IPS DF 4.7 (cell line): ENCODE data around the gene TLE3.
"Not testable (repeated sequence)": the region's sequence is repeated elsewhere in the genome, so short reads cannot be mapped to it uniquely, and the experiment has no call there.

ENCODE experiments used
- DNase-seq: peaks from one replicate; pipeline ENCODE4 v3.0.0-alpha.2; 2013; ENCODE audit warnings: low spot score; ENCODE audit errors: extremely low read depth

TLE3 gene

GRCh38 chr15:70097321-70098152, at the start of gene TLE3:
Gene TLE3 (minus strand): TSS chr15:70097917. CDS start chr15:70096798, 1,119 bp downstream.
- DNase-seq = peak; percentile 84

GRCh38 chr15:70147178-70147760, 49.6 kb upstream of the TLE3 start:
- no peak for DNase-seq

GRCh38 chr15:70146771-70147170, 49.1 kb upstream of the TLE3 start:
- no peak for DNase-seq

DNA sequence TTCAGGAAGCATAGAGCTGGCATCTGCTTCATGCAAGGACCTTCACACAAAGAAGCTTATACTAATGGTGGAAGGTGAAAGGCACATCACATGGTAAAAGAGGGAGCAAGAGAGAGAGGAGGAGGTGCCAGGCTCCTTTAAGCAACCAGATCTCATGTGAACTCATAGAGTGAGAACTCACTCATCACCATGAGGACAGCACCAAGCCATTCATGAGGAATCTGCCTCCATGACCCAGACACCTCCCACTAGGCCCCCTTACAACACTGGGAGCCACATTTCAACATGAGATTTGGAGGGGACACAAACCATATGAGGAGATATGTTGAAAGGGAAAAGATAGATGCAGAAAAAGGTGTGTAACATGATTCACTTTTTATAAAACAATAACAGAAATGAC, 48.4 kb upstream of the TLE3 start:
- no peak for DNase-seq

DNA sequence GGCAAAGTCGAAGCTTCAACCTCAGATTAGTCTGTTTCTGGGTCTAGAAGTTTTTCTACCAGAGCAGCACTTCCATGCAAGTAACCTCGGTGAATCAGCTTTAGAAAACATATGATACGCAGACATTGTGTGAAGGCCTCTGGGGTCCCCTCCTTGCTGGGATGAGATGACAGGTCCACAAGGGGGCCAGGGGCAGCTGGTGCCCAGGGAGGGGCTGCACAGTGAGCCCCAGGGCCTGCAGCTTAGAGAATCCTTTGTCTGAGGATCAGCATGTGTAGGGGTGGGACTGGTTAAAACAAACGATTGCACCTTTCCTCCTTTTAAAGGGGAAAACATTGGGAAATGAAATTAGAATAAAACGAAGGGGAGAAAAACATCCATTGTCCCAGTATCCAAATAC, 47.5 kb upstream of the TLE3 start:
- DNase-seq = no peak

- no peak for DNase-seq
Observed at GRCh38 chr15:70142322-70143191, 44.8 kb upstream of the TLE3 start.

GRCh38 chr15:70142072-70142321, 44.3 kb upstream of the TLE3 start:
- no peak for DNase-seq

GRCh38 chr15:70141376-70142071, 43.8 kb upstream of the TLE3 start:
- no peak for DNase-seq

DNA sequence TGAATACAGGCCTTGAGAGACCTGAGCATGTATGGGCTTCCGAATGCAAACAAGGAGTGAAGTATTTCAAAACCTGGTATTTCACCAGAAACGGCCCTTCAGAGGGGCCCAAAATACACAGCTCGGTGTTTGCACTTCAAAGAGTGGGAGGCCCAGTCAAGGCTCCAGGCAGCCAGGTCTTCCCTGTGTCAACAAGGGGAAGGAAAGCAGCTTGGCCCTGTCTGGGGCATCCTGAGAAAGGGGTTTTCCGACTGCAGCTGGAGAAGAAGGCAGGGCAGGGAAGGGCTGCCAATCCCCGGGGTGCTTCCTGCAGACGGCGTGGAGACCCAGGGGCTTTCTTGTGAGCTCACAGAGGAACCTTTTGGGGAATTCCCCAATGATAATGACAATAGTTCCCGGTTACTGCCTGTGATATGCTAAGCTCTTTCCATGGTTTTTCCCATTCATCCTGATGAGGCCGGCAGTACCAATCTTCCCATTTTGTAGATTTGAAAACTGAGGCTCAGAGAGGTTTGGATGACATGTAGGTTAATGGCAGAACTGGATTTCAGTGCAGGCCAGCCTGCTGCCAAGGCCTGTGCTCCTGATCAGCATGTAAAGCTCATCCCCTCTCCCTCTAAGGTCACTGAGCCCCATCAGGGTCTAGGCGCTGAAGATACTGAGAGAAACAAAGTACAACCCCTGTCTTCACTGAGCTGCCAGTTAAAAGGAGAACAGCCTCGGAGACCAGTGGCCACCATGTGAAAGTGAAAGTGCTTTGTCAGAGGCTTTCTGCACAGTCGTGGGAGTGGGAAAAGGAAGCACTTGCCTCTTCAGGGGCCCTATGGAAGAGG, 43.0 kb upstream of the TLE3 start:
- no peak for DNase-seq

DNA sequence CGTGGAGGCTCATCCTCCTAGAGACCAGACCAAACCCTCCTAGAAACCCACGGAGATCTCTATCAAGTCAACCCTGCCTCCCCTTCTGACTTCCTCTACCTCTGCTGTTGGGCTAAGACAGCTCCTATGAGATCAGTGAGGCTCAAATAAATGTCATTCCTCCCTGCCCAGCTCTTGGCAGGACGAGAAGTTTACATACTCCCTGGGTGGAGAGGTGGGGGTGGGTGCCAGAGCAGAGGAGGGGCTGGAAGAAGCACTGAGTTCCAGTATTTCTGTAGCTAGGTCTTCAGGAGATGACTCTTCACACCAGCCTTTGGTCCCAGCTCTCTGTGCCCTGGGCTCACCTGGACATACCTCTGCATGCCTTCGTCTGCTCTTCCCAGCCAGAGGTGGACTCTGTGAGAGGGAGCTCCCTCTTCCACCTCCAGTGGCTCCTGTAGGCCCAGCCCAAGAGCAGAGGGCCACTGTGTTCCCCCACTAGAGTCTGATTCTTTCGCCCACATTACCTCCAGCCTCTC, 42.4 kb upstream of the TLE3 start:
- no peak for DNase-seq

GRCh38 chr15:70137967-70138366, 40.2 kb upstream of the TLE3 start:
- no peak for DNase-seq

- DNase-seq = not testable (repeated sequence)
Observed at GRCh38 chr15:70137021-70137420, 39.3 kb upstream of the TLE3 start.

- DNase-seq = no peak
Observed at GRCh38 chr15:70133781-70134421, 36.2 kb upstream of the TLE3 start.

GRCh38 chr15:70133296-70133695, 35.6 kb upstream of the TLE3 start:
- no peak for DNase-seq

DNA sequence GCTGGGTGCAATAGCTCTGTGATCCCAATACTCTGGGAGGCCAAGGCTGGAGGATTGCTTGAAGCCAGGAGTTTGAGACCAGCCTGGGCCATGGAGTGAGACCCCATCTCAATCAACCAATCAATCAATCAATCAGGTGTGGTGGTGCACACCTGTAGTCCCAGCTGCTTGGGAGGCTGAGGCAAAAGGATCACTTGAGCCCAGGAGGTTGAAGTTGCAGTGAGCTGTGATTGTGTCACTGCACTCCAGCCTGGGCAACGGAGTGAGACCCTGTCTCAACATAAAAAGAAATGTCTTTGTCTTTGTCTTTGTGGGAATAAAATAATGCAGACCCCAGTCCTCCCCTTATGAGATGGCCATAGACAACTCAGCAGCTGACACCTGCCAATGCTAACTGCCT, 34.9 kb upstream of the TLE3 start:
- no peak for DNase-seq

GRCh38 chr15:70132139-70132538, 34.4 kb upstream of the TLE3 start:
- DNase-seq = no peak

DNA sequence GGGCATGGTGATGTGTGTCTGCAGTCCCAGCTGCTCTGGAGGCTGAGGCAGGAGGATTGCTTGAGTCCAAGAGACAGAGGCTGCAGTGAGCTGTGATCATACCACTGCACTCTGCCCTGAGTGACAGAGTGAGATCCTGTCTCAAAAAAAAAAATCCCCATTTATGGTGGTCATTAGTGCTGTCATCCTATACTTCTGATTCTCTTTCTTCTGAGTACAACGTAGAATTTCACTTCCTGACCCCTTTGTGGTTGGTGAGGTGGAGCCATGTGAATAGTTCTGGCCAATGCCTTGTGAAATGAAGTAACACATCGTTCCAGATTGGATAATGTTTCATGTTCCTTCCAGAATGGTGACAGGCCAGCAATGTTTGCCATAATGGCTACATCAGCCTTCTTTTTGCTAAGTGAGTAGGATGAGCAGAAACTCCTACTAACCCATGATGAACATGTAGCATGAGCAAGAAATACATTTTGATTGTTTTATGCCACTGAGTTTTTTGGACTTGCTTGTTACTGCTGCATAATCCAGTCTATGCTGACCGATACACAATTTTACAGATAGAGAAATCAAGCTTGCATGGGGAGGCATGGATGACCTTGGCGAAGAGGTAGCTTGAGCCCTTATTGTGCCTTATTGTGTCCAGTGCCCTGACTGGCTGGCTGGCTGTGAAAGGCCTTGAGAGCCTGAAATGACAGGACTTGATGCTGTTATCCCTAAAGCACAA, 30.9 kb upstream of the TLE3 start:
- DNase-seq = no peak

- DNase-seq = no peak
Observed at GRCh38 chr15:70127770-70128413, 30.2 kb upstream of the TLE3 start.

DNA sequence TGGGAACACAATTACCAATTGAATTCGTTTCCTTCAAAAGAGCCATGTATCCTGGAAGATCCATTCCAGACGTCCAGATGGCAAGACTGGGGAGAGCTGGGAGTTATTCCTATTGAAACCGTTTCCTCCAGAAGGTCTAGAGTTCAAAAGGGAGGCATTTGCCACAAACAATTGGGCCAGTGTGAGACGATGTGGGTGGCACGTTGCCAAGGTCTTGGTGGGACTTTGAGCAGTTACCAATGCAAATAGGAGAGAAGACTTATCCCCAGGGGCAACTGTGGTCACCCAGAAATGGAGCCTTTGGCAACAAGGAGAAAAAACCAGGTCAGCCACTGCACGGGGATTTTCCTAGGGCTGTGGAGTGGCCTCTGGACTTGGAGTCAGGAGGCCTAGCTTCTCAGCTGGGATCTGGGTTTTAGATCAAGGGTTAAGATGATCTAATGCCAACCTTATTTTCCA, 29.6 kb upstream of the TLE3 start:
- DNase-seq = no peak
